GM20000 (cell line): ENCODE results near the gene DDX43.

Experiments
- DNase-seq: peaks from one replicate; pipeline ENCODE4 v3.0.0; 2012; ENCODE audit warnings: low spot score
- TF ChIP-seq, protein P1 (sequence below): IDR thresholded peaks from 2 replicates; pipeline ENCODE4 v1.5.1; 2012; ENCODE audit warnings: mild to moderate bottlenecking, control low read depth; ENCODE audit errors: extremely low read depth, missing control alignments

The DDX43 gene

DNA sequence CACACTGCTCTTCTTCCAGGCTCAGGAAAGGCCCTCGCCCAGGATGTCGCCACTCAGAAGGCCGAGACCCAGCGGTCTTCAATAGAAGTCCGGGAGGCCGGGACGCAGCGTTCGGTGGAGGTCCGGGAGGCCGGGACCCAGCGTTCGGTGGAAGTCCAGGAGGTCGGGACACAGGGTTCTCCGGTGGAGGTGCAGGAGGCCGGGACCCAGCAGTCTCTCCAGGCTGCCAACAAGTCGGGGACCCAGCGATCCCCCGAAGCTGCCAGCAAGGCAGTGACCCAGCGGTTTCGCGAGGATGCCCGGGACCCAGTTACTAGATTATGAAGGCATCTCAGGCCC is 31.1 kb upstream of the DDX43 start:
- TF ChIP-seq, protein P1, sequence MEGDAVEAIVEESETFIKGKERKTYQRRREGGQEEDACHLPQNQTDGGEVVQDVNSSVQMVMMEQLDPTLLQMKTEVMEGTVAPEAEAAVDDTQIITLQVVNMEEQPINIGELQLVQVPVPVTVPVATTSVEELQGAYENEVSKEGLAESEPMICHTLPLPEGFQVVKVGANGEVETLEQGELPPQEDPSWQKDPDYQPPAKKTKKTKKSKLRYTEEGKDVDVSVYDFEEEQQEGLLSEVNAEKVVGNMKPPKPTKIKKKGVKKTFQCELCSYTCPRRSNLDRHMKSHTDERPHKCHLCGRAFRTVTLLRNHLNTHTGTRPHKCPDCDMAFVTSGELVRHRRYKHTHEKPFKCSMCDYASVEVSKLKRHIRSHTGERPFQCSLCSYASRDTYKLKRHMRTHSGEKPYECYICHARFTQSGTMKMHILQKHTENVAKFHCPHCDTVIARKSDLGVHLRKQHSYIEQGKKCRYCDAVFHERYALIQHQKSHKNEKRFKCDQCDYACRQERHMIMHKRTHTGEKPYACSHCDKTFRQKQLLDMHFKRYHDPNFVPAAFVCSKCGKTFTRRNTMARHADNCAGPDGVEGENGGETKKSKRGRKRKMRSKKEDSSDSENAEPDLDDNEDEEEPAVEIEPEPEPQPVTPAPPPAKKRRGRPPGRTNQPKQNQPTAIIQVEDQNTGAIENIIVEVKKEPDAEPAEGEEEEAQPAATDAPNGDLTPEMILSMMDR = no peak
- no peak for DNase-seq

DNA sequence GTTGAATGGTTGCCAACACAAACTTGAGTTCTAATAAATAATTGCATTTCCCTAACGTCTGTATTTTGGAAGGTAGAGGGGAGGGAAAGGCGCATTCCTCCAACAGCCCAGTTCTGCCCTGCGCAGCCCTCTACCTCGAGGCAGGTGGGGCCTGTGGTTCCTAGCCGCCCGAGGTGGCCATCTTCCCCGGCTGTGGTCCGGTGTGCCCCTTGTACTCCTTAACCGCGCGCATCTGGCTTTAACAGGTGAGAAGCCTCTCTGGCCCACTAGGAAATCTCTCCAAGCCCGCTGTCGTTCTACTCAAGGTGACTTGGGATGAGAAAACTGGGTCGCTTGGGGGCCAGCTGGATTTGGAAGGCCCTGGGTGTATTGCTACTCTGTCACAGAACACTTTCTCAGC is 30.5 kb upstream of the DDX43 start:
- TF ChIP-seq, protein P1 = no peak
- no peak for DNase-seq

DNA sequence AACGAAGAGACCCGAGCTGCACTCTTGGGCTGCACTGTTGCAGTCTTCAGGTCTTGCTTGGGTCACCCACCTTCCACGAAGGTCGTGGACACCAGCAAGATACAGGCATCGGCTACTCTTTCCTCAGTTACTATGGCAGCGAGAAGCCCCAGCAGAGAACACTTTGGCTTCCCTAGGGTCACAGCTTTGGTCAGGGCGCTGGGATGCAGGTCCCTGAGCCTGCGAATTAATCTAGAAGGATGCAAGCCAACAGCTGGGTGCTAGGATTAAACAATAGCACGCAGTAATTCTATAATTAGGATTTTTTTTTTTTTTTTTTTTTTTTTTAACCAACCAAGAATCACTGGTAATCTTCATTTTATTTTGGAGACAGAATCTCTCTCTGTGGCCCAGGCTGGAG is 30.1 kb upstream of the DDX43 start:
- DNase-seq = no peak
- TF ChIP-seq, protein P1 = no peak

DNA sequence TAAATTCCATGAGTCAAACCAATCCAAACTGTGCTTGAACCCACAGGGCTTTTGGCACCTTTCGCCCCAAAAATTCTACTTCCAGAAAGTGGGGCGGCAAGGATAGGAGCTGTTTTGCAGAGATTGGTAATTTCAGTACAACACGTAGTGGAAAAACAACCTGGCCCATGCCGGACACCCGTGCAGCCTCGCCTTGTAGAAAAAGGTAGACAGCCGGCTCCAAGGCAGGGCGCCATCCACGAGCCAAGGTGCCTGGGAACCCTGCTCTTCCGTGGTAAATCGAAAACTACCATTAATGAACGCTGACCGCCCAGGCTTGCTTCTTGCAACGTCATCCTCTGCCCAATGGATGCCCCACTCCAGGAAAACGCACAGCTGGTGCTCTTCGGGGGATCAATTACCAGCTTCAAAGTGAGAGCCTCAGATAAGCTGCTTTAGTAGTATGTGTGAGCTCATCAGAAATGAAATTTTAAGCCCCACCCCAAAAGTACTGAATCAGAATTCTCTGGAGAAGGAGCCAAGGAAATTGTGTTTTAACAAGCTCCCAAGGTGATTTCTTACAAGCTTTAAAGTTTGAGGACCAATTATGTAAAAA is 26.8 kb upstream of the DDX43 start:
- TF ChIP-seq, protein P1 = no peak

DNA sequence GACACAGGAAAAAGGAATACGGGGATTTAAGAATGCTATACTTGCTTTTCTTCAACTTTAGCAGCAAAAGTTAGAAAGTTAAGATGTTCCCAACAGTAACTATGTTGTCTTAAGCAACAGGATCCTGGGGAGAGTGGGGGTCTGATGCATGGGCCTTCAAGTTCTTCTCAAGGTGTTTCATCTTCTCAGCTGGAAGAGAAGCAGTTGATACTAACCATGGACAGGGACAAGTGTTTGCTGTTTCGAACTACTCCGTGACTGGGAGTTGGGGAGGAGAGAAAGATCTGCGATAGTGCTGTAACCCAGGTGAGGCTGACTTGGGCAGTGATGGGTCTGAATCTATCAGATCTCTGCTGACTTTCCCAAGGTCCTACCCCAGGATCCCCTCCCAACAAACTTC is 26.0 kb upstream of the DDX43 start:
- peak; percentile 11 for DNase-seq
- TF ChIP-seq, protein P1 = no peak

More for the DNA sequence above, 26.8 kb upstream of the DDX43 start:
- no peak for DNase-seq

DNA sequence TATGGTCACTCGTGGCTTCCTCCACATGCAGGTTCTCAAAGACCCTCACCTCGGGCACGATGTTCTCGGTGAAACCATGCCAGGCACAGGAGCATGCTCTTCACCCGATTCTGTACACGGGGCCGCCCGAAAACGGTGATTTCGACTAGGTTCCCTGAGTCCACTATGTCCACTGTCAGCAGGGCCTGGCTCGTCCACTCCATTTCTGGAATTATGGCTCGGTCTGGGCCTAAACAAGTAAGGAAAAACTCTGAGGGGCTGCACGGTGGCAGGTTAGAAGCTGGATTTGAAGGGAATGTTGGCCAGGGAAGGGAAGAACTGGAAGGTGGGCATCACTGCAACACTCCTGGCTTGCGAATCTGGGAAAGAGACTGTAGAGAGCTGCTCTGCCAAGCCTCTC is 25.5 kb upstream of the DDX43 start:
- TF ChIP-seq, protein P1 = no peak

DNA sequence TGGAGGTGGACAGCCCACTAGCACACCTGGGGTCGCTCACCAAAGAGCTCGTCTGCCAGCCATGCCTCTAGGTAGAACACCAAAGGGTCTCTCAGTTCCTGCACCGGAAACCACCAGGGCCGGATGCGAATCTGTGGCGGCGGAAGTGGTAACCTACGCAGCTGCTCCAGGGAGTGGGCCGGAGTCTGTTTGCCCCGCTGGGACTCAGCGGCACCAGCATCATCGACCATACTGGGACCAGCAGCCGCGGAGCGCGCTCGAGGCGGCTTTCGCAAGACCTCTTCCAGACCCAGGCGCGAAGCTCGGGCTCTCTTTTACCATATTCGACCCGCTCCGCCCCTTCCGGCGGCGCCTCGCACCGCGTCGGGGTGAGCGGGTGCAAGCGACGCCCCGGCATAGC is 25.1 kb upstream of the DDX43 start, which contains the start of gene OOEP:
TSS of gene OOEP (minus strand) at position 335 of the 400 bp plus-strand sequence. CDS start at position 230, 105 bp downstream.
- no peak for DNase-seq
- TF ChIP-seq, protein P1 = no peak

More for the DNA sequence above, 25.5 kb upstream of the DDX43 start:
- DNase-seq = no peak
